GM12873 (cell line): Measurements from ENCODE around the gene DCXR.

ENCODE experiments used
- TF ChIP-seq, protein P1 (sequence below): IDR thresholded peaks from 2 replicates; pipeline ENCODE4 v1.5.1; 2012; ENCODE audit warnings: low read depth, mild to moderate bottlenecking, moderate library complexity, low read length, control low read depth; ENCODE audit not compliant: insufficient read depth; ENCODE audit errors: missing control alignments

DCXR gene

DNA sequence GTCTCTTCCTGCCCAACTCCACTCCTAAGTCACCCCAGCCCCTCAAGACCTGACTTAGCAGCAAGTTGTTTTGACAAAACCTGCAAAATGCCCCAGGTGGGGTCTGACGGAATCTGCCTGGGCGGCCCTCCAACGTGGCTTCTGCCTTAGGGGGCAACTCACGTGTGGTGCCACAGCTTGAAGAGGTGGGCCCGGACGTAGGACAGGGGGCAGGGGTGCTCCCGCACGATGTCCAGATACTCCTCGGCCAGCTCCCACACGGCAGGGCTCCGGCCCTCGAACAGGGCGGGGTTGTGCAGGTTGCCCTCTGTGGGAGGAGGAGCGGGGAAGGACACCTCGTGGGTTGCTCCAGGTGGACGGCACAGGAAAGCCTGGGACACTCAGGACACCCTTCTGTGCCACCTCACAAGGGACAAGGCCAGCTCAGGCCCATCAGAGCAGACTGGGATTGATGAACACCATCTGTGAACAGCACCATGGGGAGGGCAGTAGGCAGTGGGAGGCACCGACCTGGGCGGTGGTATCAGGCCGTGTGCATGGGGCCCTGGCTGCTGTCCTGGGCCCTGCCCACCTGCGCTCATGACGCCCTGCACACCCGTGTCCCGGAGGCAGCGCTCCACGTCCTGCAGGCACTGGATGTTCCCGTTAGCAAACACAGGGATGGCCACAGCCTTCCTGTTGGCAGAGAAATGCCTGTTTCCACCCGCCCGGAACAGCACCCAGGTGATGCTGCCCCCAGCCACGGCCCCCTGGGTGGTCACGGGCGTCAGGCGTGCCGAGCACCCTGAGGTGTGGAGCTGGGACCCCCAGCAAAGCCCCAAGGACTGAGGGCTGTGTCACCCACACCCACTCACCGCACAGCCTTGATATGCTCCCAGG, 23.8 kb upstream of the DCXR start:
- TF ChIP-seq, protein P1, sequence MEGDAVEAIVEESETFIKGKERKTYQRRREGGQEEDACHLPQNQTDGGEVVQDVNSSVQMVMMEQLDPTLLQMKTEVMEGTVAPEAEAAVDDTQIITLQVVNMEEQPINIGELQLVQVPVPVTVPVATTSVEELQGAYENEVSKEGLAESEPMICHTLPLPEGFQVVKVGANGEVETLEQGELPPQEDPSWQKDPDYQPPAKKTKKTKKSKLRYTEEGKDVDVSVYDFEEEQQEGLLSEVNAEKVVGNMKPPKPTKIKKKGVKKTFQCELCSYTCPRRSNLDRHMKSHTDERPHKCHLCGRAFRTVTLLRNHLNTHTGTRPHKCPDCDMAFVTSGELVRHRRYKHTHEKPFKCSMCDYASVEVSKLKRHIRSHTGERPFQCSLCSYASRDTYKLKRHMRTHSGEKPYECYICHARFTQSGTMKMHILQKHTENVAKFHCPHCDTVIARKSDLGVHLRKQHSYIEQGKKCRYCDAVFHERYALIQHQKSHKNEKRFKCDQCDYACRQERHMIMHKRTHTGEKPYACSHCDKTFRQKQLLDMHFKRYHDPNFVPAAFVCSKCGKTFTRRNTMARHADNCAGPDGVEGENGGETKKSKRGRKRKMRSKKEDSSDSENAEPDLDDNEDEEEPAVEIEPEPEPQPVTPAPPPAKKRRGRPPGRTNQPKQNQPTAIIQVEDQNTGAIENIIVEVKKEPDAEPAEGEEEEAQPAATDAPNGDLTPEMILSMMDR: no peak

DNA sequence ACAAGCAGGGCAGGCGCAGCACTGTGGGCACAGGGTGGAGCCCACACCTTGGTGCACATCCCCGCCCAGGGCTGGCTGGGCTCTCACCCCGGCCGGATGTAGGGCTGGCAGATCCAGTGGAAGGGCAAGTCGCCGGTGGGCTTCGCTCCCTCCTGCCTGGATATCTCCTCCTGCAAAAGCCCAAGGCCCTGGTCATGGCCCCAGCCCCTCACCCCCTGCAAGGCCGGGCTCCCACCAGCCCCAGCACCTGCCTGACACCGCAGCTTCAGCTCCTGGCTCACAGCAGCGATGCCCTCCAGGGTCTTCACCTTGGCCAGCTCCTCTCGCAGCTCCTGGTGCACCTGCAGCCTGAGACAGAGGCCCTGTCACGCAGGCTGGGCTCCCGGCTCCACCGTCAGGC, 23.1 kb upstream of the DCXR start:
- TF ChIP-seq, protein P1: no peak

DNA sequence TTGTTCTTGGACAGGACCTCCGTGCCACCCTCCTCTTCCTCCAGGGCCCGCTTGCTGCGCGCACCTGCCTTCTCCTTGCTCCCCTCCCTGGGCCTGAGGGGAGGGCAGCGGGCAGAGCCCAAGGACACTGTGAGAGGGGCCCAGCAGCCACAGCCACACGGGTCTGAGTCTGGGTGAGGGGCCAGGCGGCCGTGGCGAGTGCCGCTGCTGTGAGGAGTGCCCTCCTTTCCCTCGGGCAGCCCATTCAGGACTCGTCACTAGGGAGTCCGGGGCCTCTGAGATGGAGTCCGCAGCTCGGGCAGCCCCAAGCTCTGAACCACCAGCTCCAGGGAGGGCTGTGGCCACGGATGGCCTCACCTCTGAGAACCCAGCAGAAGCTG, 22.5 kb upstream of the DCXR start:
- TF ChIP-seq, protein P1: no peak

DNA sequence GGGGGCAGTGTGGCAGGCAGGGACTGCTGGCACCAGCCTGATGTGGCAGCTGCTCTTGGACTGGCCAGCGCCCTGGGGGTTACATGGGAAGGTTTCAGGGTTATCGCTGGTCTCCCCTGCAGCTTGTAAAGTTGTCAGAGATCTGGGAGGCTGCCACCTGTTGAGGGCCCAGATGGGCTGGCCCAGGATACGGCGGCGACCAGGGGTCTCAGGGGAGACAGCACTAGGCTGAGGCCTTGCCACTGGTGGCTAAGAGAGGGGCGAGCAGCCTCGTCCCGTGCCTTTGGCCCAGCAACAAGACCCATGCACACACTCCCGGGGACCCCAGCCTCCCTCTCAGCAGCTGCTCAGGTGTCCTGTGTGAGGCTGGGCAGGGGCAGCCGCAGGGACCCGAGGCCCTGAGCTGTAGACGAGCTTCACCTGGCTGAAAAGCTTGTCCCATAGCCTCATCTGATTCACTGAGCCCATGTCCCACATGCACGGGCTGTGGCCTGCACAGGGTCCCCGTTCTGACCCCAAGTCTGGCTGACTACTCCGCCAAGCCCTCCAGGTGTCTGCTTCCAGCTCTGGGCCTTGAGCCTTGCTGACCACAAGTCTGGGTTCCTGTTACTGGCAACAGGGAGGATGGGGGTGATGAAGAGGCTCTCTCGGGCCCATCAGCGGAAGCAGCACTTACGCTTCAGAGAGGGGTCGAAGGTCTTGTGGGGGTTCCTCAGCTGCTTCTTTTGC, 21.9 kb upstream of the DCXR start:
- TF ChIP-seq, protein P1: no peak

DNA sequence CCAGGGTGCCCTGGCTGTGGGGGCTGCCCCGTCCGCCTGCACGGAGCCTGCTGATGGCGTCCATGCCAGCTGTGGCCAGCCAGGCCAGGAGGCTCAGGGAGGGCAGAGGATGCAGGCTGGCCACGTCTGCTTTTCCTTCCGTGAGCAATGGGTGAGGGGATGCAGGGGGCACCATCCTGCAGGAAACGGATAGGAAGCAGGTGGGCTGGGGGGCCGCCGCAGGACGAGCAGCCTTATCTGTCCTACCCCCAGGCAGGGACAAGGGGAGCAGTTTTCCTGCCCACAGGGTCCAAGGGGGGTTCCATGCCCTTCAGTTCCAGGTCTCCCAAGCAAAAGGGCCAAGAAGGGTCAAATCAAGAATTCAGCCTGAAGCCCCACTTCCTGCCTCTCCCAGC, 21.4 kb upstream of the DCXR start:
- TF ChIP-seq, protein P1: no peak

DNA sequence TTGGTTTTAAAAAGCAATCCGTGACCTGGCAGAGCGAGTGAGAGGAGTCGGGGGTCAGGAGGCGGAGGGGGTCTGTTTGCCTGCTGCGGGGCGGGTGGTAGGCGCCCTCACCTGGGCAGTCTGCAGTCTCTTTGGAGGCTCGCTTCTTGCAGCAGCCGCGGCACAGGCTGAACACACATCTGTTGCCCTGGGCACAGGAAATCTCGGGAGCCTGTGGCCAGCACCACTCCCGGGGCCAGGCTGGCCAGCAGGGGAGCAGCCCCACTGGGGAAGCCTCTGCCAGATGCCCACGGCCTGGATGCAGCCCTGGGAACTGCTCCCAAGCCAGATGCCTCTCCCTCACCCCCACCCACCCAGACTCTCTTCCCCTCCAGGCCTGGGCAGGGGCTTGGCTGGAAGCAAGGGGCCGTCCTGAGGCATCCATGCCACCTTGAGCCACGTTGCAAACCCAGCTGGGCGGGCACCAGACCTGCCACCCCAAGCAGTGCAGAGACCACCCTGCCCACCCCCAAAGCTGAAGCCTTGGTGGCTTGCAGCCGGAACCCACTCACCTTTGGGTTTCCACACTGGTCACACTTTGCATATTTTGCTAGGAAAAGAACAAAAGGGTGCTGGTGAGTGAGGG, 20.8 kb upstream of the DCXR start:
- TF ChIP-seq, protein P1: no peak

DNA sequence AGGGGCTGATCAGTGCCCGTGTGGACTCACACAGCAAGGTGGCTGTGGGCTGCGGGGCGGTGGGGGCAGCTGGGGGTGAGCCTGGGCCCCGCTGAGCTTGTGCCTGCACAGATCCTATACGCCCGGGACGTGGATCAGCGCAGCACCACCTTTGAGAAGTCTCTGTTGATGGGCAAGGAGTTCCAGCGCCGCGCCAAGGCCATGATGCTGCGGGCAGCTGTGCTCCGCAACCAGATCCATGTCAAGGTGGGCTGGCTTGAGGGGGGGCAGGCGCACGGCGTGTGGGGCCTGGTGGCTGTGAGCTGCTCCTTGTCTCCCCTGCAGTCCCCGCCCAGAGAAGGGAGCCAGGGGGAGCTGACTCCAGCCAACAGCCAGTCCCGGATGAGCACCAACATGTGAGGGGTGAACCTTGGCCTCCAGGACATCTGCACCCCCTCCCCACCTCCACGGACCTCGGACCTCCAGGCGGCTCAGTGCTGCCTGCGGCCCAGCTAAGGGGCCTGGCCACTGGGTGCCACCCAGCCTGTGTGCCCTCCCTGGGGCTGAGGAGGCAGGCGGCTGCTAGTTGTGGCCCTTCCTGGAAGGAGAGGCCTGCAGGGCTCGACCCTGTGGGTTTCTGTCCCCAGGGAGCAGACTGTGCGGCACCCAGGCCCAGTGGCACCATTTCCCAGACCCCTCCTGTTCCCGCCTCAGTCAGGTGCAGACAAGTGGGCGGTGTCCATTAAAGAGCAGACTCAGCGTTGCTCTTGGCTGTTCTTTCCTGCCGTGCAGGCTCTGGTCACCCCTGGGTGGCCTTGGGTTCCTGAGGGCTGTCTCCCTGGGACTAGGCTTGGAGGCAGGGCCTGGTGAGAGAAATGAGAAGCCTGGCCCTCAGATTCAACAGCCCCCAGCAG, 19.5 kb upstream of the DCXR start:
- TF ChIP-seq, protein P1: no peak
